GM12874 (cell line): Measurements from ENCODE around the gene C5AR1.

Source experiments
- CTCF ChIP-seq: IDR thresholded peaks from 2 replicates; pipeline ENCODE4 v1.5.1; 2011; ENCODE audit warnings: low read depth, mild to moderate bottlenecking, control low read depth, low read length, moderate library complexity; ENCODE audit not compliant: insufficient read depth

The C5AR1 gene

GRCh38 chr19:47270408-47270807, 39.3 kb upstream of the C5AR1 start:
- TF ChIP-seq CTCF, result no peak

GRCh38 chr19:47271949-47272348, 37.7 kb upstream of the C5AR1 start:
- TF ChIP-seq CTCF, result no peak

- no peak for TF ChIP-seq CTCF
These were observed 37.0 kb upstream of the C5AR1 start for GRCh38 chr19:47272448-47273312.

GRCh38 chr19:47273313-47274070, 36.2 kb upstream of the C5AR1 start:
- no peak for TF ChIP-seq CTCF

GRCh38 chr19:47274071-47274890, 35.4 kb upstream of the C5AR1 start, which contains the start of gene INAFM1:
TSS of gene INAFM1 (plus strand) at chr19:47274885. CDS start at chr19:47274920, 35 bp downstream.
- no peak for TF ChIP-seq CTCF

- no peak for TF ChIP-seq CTCF
These were observed 34.5 kb upstream of the C5AR1 start for GRCh38 chr19:47274891-47275761.
